Measurements from ENCODE around the gene PPP2CA. TPM values are rescaled to one million over a fixed set of nuclear protein-coding genes. Genes with fewer than 3 reads are reported as not detected.
"Not testable (repeated sequence)": the region's sequence is repeated elsewhere in the genome, so short reads cannot be mapped to it uniquely, and the experiment has no call there.

The PPP2CA gene
- total RNA-seq, 1 donor from 2014 or later, result 43.5 TPM

GRCh38 chr5:134245692-134246091, 19.8 kb upstream of the PPP2CA start:
- DNase-seq (ENCODE audit: low read depth in 2 of 2), result no peak

GRCh38 chr5:134245101-134245604, 19.3 kb upstream of the PPP2CA start:
- peak; percentile 41 to 74 for DNase-seq (ENCODE audit: low read depth in 2 of 2)

- no peak for DNase-seq (ENCODE audit: low read depth in 2 of 2)
Measured at GRCh38 chr5:134242146-134242545, 16.3 kb upstream of the PPP2CA start.

GRCh38 chr5:134240421-134240962, 14.6 kb upstream of the PPP2CA start:
- DNase-seq (ENCODE audit: low read depth in 2 of 2), result no peak

GRCh38 chr5:134236820-134237219, 10.9 kb upstream of the PPP2CA start:
- DNase-seq (ENCODE audit: low read depth in 2 of 2), result no peak

GRCh38 chr5:134236318-134236717, 10.4 kb upstream of the PPP2CA start:
- DNase-seq (ENCODE audit: low read depth in 2 of 2), result no peak

GRCh38 chr5:134228624-134229023, 2.8 kb upstream of the PPP2CA start:
- no peak for DNase-seq (ENCODE audit: low read depth in 2 of 2)

- no peak for DNase-seq (ENCODE audit: low read depth in 2 of 2)
Measured at GRCh38 chr5:134227776-134228175, 1.9 kb upstream of the PPP2CA start.

- no peak for DNase-seq (ENCODE audit: low read depth in 2 of 2)
Measured at GRCh38 chr5:134227259-134227658, 1.4 kb upstream of the PPP2CA start.

- peak in 1 of 2 donors; percentile 7 for DNase-seq (ENCODE audit: low read depth in 2 of 2)
Measured at GRCh38 chr5:134226441-134227192, 744 bp upstream of the PPP2CA start.

GRCh38 chr5:134224888-134225779, 739 bp downstream of the PPP2CA start:
- peak in 1 of 2 donors; percentile 82 for DNase-seq (ENCODE audit: low read depth in 2 of 2)

GRCh38 chr5:134223406-134224248, 2.2 kb downstream of the PPP2CA start:
- peak in 1 of 2 donors; percentile 17 for DNase-seq (ENCODE audit: low read depth in 2 of 2)

GRCh38 chr5:134221690-134222089, 4.2 kb downstream of the PPP2CA start:
- DNase-seq (ENCODE audit: low read depth in 2 of 2), result not testable (repeated sequence)

GRCh38 chr5:134215757-134216156, 10.1 kb downstream of the PPP2CA start:
- DNase-seq (ENCODE audit: low read depth in 2 of 2), result no peak

GRCh38 chr5:134211263-134212031, 14.4 kb downstream of the PPP2CA start:
- peak in 1 of 2 donors; percentile 10 for DNase-seq (ENCODE audit: low read depth in 2 of 2)

GRCh38 chr5:134209477-134210245, 16.2 kb downstream of the PPP2CA start:
- no peak for DNase-seq (ENCODE audit: low read depth in 2 of 2)

GRCh38 chr5:134207696-134208095, 18.2 kb downstream of the PPP2CA start:
- no peak for DNase-seq (ENCODE audit: low read depth in 2 of 2)

- no peak for DNase-seq (ENCODE audit: low read depth in 2 of 2)
Measured at GRCh38 chr5:134206627-134207160, 19.2 kb downstream of the PPP2CA start.

GRCh38 chr5:134204575-134204974, 21.3 kb downstream of the PPP2CA start:
- DNase-seq (ENCODE audit: low read depth in 2 of 2), result no peak
